ENCODE data around the gene ATP6AP1.
"Not testable (repeated sequence)": the region's sequence is repeated elsewhere in the genome, so short reads cannot be mapped to it uniquely, and the experiment has no call there.

Gene ATP6AP1

GRCh38 chrX:154428176-154429171, at the start of gene ATP6AP1:
ATP6AP1 (plus strand) TSS chrX:154428677; CDS start chrX:154428693, 16 bp downstream.
- peak; percentile 91 for DNase-seq

GRCh38 chrX:154378799-154379568, 49.5 kb upstream of the ATP6AP1 start, which contains the start of gene EMD:
EMD (plus strand) TSS chrX:154379295; CDS start chrX:154379485, 190 bp downstream.
- DNase-seq = peak; percentile 96

- DNase-seq = no peak
Measured at GRCh38 chrX:154379569-154379951, 48.9 kb upstream of the ATP6AP1 start.

- no peak for DNase-seq
Measured at GRCh38 chrX:154380153-154380552, 48.3 kb upstream of the ATP6AP1 start.

DNA sequence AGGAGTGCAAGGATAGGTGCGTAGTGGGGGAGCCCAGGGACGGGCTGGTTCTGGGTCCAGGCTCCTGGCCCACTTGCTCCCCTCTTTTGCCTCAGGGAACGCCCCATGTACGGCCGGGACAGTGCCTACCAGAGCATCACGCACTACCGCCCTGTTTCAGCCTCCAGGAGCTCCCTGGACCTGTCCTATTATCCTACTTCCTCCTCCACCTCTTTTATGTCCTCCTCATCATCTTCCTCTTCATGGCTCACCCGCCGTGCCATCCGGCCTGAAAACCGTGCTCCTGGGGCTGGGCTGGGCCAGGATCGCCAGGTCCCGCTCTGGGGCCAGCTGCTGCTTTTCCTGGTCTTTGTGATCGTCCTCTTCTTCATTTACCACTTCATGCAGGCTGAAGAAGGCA, 47.7 kb upstream of the ATP6AP1 start:
- DNase-seq = no peak

- no peak for DNase-seq
Measured at GRCh38 chrX:154381271-154381670, 47.2 kb upstream of the ATP6AP1 start.

DNA sequence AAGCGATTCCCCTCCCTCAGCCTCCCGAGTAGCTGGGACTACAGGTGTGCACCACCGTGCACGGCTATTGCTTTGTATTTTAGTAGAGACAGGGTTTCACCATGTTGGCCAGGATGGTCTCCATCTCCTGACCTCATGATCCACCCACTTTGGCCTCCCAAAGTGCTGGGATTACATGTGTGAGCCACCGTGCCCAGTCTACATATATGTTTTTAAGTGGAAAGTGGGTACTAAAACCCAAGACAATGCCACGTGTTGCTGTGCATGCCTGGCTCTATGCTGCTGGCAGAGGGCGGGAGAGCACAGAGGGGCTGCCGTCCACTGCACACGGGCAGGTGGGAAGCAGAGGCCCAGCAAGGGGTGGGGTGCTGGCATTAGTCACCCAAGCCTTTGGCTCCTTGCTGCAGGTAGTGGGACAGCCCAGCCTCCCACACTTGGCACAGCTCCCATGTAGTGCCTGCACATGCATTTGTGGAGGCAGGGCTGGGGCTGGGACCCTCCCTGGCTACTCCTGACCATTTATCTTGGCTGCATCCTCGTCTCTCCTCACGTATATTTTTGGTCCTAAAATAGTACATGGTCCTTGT, 45.9 kb upstream of the ATP6AP1 start:
- DNase-seq = no peak

- no peak for DNase-seq
Measured at GRCh38 chrX:154383359-154384283, 44.9 kb upstream of the ATP6AP1 start.

GRCh38 chrX:154384284-154384892, 44.1 kb upstream of the ATP6AP1 start:
- DNase-seq = no peak

DNA sequence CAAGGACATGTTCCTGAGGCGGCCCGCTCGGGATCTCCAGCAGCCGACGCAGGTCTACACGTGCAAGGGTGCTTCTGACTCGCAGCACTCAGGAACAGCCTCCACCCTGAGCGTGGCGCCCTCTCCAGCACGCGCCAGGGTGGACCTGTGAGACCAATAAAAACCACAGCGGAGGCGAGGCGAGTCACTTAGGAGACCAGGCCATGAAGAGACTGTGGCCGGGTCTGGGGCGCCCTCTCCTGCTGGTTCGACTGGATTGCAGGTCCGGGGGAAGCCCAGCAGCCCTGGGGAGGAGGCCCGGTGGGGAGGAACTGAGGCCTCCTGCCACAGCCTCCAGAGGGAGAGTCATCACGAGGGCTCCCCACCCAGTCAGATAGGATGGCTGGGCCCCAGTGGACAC, 40.4 kb upstream of the ATP6AP1 start:
- DNase-seq = not testable (repeated sequence)

GRCh38 chrX:154388649-154389048, 39.8 kb upstream of the ATP6AP1 start:
- not testable (repeated sequence) for DNase-seq

DNA sequence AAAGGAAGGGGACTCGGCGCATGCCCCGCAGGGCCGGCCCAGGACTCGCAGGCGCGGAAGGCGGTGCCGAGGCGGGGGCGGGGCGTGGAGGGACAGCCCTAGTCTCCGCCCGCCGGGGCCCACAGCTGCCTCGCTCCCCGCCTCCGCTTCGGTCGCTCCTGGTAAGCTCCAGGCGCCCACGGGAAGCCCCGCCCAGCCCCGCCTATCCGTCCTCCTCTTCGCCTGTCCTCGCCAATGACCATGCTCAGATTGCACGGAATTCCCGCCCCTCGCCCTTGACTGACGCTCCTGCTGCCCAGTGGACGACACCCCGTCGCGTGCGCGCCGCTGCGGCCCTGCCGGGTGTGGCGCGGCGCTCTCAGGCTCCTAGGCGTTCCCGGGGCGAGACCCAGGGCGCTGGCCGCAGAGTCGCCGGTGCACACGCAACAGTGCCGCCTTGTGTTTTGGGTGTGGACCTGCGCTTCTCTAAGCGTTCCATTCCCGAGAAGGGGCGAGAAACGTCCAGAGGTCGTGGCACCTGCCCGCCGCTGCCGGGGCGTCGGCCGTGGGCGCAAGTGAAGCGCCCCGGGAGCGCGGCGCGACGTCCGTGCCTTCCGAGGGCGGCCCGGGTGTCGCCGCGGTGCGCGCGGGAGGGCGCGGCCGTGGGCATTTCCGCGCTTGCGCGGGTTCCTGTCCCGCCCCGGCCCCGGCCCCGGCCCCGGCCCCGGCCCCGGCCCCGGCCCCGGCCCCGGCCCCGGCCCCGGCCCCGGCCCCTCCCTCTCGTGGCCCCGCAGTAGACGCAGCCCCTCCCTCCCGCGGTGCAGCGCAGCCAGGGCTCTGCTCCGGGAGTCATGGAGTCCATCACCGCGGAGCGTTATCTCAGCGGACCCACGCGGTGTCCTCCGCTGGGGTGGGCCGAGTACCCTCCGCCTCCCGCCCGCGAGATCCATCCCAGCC, 38.4 kb upstream of the ATP6AP1 start:
- not testable (repeated sequence) for DNase-seq

DNA sequence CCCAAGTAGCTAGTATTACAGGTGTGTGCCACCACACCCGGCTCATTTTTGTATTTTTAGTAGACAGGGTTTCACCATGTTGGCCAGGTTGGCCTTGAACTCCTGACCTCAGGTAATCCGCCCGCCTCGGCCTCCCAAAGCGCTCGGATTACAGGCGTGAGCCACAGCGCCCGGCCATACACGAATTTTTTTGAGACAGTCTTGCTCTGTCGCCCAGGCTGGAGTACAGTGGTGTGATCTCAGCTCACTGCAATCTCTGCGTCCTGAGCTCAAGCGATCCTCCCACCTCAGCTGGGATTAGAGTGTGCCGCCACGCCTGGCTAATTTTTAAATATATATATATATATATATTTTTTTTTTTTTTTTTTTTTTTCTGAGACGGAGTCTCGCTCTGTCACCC, 32.1 kb upstream of the ATP6AP1 start:
- not testable (repeated sequence) for DNase-seq

GRCh38 chrX:154396973-154397887, 31.2 kb upstream of the ATP6AP1 start:
- DNase-seq = peak; percentile 59

DNA sequence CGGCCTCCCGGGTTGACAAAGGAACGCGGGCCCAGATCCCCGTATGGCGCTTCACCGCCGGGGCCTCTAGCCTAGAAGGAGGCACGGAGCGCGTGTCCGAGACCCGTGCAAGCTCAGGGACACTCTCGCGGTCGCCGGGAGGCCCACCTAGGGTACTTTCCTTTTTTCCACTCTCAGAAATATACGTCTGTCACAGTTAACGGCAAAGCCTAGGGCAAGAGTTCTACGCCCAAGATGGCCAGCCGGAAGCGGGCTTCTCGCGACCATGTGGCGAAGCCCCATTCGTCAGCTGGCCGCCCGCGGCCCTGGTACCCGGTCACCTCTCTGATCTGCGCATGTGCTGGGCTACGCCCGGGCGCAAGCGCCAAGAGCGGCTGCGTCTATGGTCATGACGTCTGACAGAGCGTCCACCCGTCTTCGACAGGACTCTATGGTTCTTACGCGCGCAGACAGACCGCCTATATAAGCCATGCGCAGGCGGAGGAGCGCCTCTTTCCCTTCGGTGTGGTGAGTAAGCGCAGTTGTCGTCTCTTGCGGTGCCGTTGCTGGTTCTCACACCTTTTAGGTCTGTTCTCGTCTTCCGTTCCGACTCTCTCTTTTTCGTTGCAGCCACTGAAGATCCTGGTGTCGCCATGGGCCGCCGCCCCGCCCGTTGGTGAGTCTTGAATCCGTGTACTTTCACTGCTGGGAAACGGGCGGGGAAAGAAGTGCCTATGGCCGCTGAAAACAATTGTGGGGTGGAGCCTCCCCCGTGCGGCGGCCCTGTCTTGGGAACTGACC, 30.4 kb upstream of the ATP6AP1 start, which contains the start of gene RPL10:
RPL10 (plus strand) TSS at position 490 of the 780 bp plus-strand sequence; CDS start at position 633, 143 bp downstream.
- DNase-seq = peak; percentile 94

DNA sequence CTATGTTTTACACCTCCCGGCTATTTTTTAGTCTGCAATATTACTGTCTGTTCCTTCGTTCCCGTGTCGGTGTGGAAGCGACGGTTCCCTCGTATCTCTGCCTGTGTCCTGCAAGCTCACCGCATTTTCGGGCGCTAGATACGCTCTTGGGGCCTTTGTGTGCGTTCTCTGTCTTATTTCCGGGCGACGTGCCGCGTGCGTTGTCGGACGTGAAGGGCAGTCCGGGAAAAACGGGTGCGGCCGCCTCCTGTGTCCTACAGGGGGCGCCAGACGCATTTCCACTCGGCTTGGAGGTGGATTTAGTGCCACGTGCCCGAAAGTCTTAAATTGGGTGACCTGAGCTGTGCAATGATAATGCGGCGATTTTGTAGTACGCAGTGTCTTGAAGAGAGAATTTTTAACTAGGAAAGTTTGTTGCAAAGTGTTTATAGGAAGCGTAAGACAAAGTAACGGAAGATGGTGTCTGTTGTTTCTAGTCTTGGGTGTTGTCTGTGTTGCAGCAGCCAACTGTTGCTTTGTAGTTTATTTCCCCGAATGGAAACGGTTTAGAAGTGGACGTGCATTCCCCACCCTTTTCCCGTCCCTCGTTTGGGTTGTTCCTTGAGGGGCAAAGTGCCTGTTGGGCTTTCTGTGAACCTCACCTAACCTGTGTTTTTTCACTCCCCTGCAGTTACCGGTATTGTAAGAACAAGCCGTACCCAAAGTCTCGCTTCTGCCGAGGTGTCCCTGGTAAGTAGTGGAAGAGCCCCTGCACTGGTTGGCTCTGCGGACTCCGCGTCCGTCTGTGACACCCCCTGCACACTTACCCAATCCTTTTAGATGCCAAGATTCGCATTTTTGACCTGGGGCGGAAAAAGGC, 29.6 kb upstream of the ATP6AP1 start:
- DNase-seq = peak; percentile 79

Data from stimulated activated CD4-positive, alpha-beta T cell treated with anti-CD3 and anti-CD28 coated beads, Interleukin-1b, Interleukin-23, amount 100 ng/mL, for 48 hours (primary cell).